ENCODE results near the gene SMG6.

The SMG6 gene

GRCh38 chr17:2070241-2071023 is 233.2 kb downstream of the SMG6 start:
- no peak for DNase-seq

DNA sequence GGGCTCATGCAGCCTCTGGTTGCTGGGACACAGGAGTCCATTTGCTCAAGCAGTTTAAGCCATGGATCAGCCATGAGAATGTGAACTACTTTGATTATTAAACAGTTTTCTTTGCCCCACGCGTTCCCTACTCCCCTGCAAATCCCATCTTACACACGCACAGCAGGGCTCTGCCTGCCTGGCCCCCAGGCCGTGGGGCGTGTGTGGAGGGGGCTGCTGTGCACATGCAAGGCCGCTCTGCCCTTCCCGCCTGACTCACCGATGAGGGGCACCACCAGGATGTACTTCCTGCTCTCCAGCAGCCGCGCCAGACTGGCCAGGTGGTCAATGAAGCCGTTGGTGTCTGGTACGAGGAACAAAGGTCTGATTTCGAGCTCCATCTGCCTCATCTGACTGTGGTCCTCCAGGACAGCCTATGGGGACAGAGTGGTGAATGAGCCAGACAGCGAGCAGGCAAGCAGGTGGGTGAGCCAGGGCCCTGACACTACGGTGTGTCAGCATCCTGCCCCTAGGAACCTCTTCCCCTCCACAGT is 235.0 kb downstream of the SMG6 start:
- no peak for DNase-seq

DNA sequence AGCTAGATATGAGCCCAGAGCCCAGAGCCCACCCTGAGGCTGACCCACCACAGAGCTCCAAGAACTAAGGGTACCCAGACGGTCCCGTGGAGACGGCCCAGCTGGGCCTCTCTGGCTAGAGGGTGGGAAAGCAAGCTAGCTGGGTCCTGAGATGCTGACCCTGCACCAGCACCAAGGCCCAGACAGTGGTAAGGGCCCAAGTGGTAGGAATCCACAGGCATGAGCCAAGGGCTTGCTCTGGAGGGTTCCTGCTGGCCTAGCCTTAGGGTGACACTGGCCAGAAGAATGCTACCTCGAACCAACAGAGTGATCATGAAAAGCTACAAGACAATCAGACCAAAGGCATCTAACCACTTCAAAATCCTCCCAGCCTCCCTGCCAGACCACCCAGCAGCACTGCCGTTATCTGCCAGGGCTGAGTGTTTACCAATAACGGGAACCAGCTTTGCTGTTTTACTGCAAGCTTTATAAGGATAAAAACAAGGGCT is 235.5 kb downstream of the SMG6 start:
- DNase-seq = no peak

GRCh38 chr17:2067608-2068024 is 236.0 kb downstream of the SMG6 start:
- no peak for DNase-seq

DNA sequence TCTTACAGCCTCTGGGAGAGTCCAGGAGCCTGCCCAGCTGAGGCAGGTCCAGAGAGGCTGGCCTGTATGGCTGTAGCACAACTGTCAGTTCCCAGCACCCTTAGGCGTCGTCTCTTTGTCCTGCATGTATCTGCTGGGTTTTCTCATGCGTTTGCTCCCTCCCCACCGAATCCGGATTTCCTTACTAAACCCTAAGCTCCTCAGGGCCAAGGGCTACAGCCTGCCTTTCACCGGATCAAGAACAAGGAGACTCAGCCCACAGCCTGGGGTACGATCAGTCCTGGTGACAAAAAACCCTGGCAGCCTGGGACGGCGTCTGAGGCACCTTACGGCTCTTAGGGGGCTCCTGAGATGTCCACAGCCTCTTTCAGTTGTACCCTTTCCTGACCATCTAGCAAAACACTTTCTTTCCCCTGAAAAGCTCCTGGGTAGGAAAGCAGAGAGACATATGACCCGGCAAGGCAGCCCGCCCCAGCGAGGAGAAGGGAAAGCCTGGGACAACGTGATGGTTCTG is 236.5 kb downstream of the SMG6 start:
- no peak for DNase-seq

DNA sequence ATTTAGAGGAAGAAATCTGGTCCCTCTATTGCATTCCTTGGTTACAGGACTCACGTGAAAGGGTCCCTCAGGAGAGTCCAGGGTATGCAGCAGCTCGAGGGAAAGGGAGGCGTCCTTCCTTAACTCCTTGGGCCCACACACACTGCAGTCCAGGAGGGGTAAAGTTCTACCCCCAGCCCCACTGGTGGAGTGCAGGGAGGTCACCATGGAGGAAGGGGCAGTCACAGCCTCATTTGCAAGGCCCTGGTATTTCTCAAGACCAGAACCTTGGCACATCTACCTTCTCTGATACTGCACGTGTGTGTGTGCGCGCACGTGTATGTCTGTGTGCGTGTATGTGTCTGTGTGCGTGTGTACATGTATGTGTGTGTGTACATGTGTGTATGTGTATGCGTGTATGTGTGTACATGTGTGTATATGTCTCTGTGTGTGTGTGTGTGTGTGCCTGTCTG is 237.6 kb downstream of the SMG6 start:
- no peak for DNase-seq

DNA sequence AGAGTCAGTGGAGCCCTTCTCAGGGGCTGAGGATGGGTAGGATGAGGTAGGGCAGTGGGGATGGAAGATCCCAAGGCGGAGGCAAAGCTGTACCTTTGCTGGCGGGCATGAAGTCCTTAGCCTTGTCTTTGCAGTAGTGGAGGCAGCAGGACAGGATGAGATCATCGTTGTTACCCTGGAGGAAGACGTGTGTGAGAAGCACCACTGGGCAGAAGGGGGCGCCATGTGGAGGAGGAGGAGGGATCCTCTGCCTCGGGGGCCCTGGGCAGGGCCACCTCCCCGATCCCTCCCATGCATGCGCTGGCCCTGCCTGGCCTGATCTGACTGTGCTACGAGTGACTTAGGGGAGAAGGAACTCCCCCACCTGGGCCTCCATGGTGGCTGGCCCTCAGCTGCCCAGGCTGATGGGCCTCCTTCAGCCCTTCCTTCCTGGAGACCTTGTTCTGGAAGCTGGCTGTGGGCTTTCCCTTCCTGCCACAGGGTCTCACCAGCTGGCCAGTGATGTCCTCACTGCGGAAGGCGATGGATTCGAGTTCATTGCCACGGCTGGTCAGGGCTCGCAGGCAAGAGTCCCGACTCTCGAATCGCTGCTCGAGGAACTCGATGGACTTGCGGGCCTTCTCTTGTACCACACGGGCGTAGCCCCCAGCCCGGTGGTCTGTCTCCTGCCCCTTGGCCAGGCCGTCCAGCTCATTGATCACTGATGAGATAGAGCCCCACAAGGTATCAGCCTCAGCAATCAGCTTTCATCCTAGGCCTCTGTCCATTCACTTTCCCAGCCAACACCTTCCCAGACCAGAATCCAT is 238.4 kb downstream of the SMG6 start:
- DNase-seq = no peak

DNA sequence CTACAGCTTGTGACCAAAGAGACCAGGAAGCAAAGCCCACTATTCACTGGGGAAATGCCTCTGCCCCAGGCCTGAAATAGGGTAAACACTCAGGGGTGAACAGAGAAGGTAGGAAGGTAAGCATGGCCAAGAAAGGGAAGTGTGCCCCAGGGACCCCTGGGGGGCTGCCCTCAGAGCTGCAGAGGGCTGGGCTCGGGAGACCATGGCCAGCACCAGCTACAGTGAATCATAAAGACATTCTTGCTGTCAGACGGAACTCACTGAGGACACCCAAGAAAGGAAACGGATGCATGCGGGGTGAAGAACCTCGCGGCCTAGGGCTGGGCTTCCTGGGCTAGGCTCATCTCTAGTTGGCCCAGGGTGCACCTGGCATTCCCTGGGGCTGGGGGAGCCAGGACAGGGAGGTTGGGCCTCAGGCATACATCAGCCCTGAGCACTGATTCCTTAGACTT is 239.0 kb downstream of the SMG6 start:
- DNase-seq = no peak

GRCh38 chr17:2064147-2064489 is 239.5 kb downstream of the SMG6 start:
- DNase-seq = no peak

GRCh38 chr17:2063261-2064146 is 240.1 kb downstream of the SMG6 start:
- no peak for DNase-seq

GRCh38 chr17:2062571-2063183 is 240.9 kb downstream of the SMG6 start:
- no peak for DNase-seq

DNA sequence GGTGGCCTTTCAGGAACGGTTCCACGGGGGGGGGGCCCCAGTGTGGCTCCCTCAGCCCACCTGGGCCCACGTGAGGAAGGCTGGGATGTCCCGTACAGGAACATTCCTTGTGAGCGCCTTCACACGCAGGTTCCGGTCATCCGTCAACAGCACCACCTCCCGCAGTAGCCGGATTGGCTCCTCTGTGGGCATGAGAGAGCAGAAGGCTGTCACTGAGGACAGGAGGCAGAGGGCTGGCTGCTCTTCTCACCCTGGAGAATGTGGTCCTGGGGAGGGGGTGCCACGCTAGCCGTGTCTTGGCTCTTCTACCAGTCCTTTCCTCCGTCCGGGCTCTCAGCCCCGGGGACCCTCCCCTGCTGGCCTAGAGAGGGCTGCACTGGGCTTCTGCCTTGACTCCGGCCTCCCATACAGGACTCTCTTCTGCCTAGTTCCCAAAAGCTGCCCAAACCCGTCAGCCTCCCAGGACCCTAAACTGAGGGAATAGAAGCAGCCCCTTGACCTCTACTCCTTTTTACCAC is 242.1 kb downstream of the SMG6 start:
- DNase-seq = no peak

- DNase-seq = no peak
These were observed 242.7 kb downstream of the SMG6 start for GRCh38 chr17:2060681-2061440.

DNA sequence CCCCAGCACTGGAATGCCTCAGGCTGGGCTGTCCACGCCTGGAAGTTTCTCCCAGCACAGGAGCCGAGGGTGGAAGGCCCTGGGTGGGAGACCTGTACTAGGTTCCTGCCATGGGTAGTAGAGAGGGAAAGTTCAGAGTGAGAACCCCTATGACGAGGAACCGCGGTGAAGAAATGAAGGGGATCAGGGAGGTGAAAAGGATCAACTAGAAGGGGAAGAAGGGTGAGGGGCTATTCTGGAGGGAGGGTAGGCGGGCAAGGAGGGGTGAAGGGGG is 243.3 kb downstream of the SMG6 start:
- no peak for DNase-seq

DNA sequence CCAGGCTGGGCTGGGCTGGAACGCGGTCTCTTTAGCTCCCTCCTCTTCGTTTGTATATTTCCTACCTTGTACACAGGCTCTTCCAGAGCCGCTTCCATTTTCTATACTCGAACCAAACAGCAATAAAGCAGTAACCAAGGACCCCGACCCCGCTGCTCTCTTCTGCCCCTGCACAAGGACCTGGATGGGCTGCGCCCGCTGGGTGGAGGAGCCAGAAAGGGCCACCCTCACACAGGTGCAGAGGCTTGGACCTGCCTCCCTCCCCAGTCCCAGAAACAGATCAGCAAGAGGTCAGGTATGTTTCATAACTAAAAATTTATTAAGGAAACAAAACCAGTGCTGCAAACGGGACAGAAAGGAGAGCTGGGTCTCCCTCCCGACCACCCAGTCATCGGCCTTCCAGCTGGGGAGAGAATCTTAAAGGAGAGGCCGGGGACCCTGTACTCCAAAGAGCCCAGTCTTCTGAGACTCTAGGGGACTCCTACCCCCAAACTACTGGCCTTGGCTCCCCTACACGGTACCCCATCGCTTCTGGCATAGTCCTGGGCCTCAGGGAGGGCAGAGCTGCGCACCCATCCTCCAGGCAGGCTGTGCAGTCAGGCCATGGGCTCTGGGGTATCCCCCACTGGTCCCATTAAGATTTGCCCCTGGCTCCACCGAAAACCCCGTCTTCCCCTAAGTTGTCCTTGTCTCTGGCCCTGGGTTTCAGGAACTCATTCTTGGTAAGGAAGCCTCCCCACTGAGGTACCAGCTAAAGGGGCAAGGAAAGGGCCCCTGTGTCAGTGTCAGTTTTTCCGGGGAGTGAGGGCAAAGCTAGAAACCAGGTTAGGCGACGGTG is 243.8 kb downstream of the SMG6 start:
- no peak for DNase-seq

- DNase-seq = no peak
These were observed 244.7 kb downstream of the SMG6 start for GRCh38 chr17:2058586-2059546.

DNA sequence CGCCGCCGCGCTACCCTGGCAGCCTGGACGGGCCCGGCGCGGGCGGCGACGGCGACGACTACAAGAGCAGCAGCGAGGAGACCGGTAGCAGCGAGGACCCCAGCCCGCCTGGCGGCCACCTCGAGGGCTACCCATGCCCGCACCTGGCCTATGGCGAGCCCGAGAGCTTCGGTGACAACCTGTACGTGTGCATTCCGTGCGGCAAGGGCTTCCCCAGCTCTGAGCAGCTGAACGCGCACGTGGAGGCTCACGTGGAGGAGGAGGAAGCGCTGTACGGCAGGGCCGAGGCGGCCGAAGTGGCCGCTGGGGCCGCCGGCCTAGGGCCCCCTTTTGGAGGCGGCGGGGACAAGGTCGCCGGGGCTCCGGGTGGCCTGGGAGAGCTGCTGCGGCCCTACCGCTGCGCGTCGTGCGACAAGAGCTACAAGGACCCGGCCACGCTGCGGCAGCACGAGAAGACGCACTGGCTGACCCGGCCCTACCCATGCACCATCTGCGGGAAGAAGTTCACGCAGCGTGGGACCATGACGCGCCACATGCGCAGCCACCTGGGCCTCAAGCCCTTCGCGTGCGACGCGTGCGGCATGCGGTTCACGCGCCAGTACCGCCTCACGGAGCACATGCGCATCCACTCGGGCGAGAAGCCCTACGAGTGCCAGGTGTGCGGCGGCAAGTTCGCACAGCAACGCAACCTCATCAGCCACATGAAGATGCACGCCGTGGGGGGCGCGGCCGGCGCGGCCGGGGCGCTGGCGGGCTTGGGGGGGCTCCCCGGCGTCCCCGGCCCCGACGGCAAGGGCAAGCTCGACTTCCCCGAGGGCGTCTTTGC is 245.6 kb downstream of the SMG6 start:
- DNase-seq = no peak

DNA sequence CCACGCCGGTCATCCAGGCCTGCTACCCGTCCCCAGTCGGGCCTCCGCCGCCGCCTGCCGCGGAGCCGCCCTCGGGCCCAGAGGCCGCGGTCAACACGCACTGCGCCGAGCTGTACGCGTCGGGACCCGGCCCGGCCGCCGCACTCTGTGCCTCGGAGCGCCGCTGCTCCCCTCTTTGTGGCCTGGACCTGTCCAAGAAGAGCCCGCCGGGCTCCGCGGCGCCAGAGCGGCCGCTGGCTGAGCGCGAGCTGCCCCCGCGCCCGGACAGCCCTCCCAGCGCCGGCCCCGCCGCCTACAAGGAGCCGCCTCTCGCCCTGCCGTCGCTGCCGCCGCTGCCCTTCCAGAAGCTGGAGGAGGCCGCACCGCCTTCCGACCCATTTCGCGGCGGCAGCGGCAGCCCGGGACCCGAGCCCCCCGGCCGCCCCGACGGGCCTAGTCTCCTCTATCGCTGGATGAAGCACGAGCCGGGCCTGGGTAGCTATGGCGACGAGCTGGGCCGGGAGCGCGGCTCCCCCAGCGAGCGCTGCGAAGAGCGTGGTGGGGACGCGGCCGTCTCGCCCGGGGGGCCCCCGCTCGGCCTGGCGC is 246.3 kb downstream of the SMG6 start:
- no peak for DNase-seq

All from NCI-H187 treated with DMSO at 0.1 percent for 48 hours (cell line).